IgD-negative memory B cell (primary cell): ENCODE data around the gene MEP1A. TPM values are rescaled to one million over a fixed set of nuclear protein-coding genes. Genes with fewer than 3 reads are reported as not detected.

Source experiments
- H3K27ac Mint-ChIP-seq, 3 donors: one replicate each; pipeline ENCODE4 v1.8.0; 2020 to 2022; ENCODE audit warnings: mild to moderate bottlenecking in 3 of 3, mixed read lengths in 3 of 3, moderate library complexity in 1 of 3
- H3K27me3 Mint-ChIP-seq: one replicate; pipeline ENCODE4 v1.8.0; 2021; ENCODE audit warnings: mixed read lengths
- H3K36me3 Mint-ChIP-seq: one replicate; pipeline ENCODE4 v1.8.0; 2020; ENCODE audit warnings: mild to moderate bottlenecking, mixed read lengths
- H3K4me1 Mint-ChIP-seq, 3 donors: one replicate each; pipeline ENCODE4 v1.8.0; 2020 to 2022; ENCODE audit warnings: mixed read lengths in 3 of 3, mild to moderate bottlenecking in 1 of 3
- H3K4me3 Mint-ChIP-seq, 4 donors: one replicate each; pipeline ENCODE4 v1.8.0; 2020 to 2022; ENCODE audit warnings: mild to moderate bottlenecking in 4 of 4, mixed read lengths in 4 of 4, moderate library complexity in 3 of 4
- H3K9me3 Mint-ChIP-seq, 3 donors: one replicate each; pipeline ENCODE4 v1.8.0; 2020 to 2021; ENCODE audit warnings: mixed read lengths in 3 of 3, mild to moderate bottlenecking in 1 of 3
- polyA plus RNA-seq: library from polyadenylated mRNA; unstranded; fragments of 300-500 nt; fragmentation: Illumina TruSeq; gene quantifications from one replicate; pipeline ENCODE4 v1.2.3, GENCODE V29; 2021

MEP1A gene
- polyA plus RNA-seq, 1 donor from 2014 or later, result not detected

GRCh38 chr6:46888031-46888430 lies 94.8 kb downstream of the MEP1A start:
- Mint-ChIP-seq H3K36me3 (peaks cover 1% of the 10 kb centered on the region), H3K4me3 (no peak overlapping the region), H3K9me3 (no peaks in the 10 kb centered on the region), H3K27me3 (no peaks in the 10 kb centered on the region), H3K4me1 (no peaks in the 10 kb centered on the region), H3K27ac (no peak overlapping the region)

- H3K36me3 Mint-ChIP-seq, result peaks cover 1% of the 10 kb centered on the region
- no peaks in the 10 kb centered on the region for H3K9me3 Mint-ChIP-seq
- H3K27me3 Mint-ChIP-seq, result no peaks in the 10 kb centered on the region
- no peak overlapping the region for H3K4me3 Mint-ChIP-seq
- no peaks in the 10 kb centered on the region for H3K4me1 Mint-ChIP-seq
- no peak overlapping the region for H3K27ac Mint-ChIP-seq
Measured at GRCh38 chr6:46888578-46888977, 95.4 kb downstream of the MEP1A start.

Other genes starting within 250 kb of the MEP1A start
- not detected for gene CYP39A1, start 140.6 kb upstream of the MEP1A start, polyA plus RNA-seq
- not detected for gene SLC25A27, start 140.4 kb upstream of the MEP1A start, polyA plus RNA-seq
- gene TDRD6, start 105.5 kb upstream of the MEP1A start, polyA plus RNA-seq, result not detected
- not detected for gene PLA2G7, start 58.0 kb upstream of the MEP1A start, polyA plus RNA-seq
- not detected for gene ANKRD66, start 46.5 kb upstream of the MEP1A start, polyA plus RNA-seq
- not detected for gene ADGRF5, start 128.5 kb downstream of the MEP1A start, polyA plus RNA-seq
- not detected for gene ADGRF1, start 248.9 kb downstream of the MEP1A start, polyA plus RNA-seq